Suprapubic skin (tissue), 3 donors: ENCODE results near the gene DNAJB14.

Experiments
- EP300 ChIP-seq: sonication (generic); formaldehyde crosslinking; IDR thresholded peaks from one replicate; pipeline ENCODE4 v1.6.1; 2017; ENCODE audit warnings: antibody characterized with exemption
- POLR2A ChIP-seq, 2 donors: fragments of 450-650 bp; IDR thresholded peaks; one replicate each; pipeline ENCODE4 v1.6.1; 2017; ENCODE audit warnings: antibody characterized with exemption in 2 of 2, mild to moderate bottlenecking in 2 of 2, moderate library complexity in 2 of 2
- TF ChIP-seq, protein P1 (sequence below), 2 donors: fragments of 200-600 bp in 1 of 2; fragments of 450-650 bp in 1 of 2; sonication (generic) in 1 of 2; IDR thresholded peaks; one replicate each; pipeline ENCODE4 v1.5.1; 2016 to 2019; ENCODE audit warnings: antibody characterized with exemption in 2 of 2, mild to moderate bottlenecking in 1 of 2, moderate library complexity in 1 of 2

DNA sequence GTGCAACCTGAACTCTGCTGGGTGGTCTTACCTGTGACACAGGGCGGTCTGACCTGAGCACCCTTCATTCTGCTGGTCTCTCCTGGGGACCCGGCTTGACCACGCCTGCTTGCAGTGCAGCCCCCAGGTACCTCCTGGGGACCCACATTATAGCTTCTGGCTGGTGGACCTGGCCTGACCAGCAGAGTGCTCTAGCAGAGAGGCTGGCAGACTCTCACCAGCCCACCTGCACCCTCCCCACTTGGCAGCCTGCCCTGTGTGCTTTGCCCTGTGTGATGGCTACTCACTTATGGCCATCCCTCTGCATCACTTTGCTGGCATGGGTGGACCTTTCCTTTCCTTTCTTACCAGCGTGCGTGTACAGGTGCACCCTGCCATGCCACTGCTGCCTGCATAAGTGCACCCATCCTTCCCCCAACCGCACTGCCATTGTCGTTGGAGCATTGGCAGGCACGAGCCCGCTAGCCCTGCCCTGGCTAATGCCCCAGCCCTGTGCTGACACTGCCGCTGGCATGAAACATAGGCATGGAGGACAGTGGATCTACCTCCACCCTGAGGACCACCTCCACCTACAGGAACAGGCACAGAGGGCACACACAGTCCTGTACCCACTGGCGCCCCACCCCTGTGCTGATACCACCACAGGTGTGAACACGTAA lies 25.2 kb upstream of the DNAJB14 start:
- TF ChIP-seq, protein P1, sequence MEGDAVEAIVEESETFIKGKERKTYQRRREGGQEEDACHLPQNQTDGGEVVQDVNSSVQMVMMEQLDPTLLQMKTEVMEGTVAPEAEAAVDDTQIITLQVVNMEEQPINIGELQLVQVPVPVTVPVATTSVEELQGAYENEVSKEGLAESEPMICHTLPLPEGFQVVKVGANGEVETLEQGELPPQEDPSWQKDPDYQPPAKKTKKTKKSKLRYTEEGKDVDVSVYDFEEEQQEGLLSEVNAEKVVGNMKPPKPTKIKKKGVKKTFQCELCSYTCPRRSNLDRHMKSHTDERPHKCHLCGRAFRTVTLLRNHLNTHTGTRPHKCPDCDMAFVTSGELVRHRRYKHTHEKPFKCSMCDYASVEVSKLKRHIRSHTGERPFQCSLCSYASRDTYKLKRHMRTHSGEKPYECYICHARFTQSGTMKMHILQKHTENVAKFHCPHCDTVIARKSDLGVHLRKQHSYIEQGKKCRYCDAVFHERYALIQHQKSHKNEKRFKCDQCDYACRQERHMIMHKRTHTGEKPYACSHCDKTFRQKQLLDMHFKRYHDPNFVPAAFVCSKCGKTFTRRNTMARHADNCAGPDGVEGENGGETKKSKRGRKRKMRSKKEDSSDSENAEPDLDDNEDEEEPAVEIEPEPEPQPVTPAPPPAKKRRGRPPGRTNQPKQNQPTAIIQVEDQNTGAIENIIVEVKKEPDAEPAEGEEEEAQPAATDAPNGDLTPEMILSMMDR (IDR thresholded peaks at IDR 0.05), result no peak
- no peak for TF ChIP-seq EP300
- no peak for TF ChIP-seq POLR2A (IDR thresholded peaks at IDR 0.05)
